Pancreas (tissue), 10 donors: ENCODE measurements around the gene FGF22. TPM values are rescaled to one million over a fixed set of nuclear protein-coding genes. Genes with fewer than 3 reads are reported as not detected.
A peak's percentile ranks its signal among the peaks of the same experiment; 100 is the strongest.

Experiments used
- ATAC-seq, 4 donors: fragments of 200-7000 bp; cut with Tn5 transposase; one replicate each; pipeline versions ENCODE4 v1.8.0 to v1.9.1; 2020; ENCODE audit warnings: mild to moderate bottlenecking in 4 of 4, moderate library complexity in 4 of 4
- DNase-seq, 6 donors: peaks; one replicate each; pipeline ENCODE4 v3.0.0-alpha.2; 2020
- FAIRE-seq: peaks from 2 replicates; lab custom pipeline; 2012; peaks lifted over from hg19 to GRCh38; lab: Jason Lieb, UNC
- H3K27ac ChIP-seq, 4 donors: fragments of 200-600 bp; sonication (generic); 1 replicate in 3 of 4; 2 replicates in 1 of 4; pipeline versions ENCODE4 v1.5.0 to v1.8.0; 2020
- H3K27me3 ChIP-seq, 4 donors: fragments of 200-600 bp; one replicate each; pipeline ENCODE4 v1.8.0; 2021
- H3K36me3 ChIP-seq, 3 donors: fragments of 200-600 bp; sonication (generic) in 1 of 3; one replicate each; pipeline versions ENCODE4 v1.5.0 to v1.8.0; 2020 to 2021
- H3K4me1 ChIP-seq, 3 donors: fragments of 200-600 bp; one replicate each; pipeline ENCODE4 v1.8.0; 2021
- H3K4me3 ChIP-seq, 4 donors: fragments of 200-600 bp; sonication (generic) in 2 of 4; one replicate each; pipeline versions ENCODE4 v1.5.0 to v1.8.0; 2020 to 2021
- H3K9me3 ChIP-seq, 4 donors: fragments of 200-600 bp; one replicate each; pipeline ENCODE4 v1.8.0; 2021
- WGBS, 2 donors: extraction: QIAGEN DNeasy Blood & Tissue Kit; methylation state at CpG; one replicate each; pipeline ENCODE4 v1.1.7; 2013; 5-methylcytosine and 5-hydroxymethylcytosine counted together
- intact Hi-C, 3 donors: fragments of 100-400 bp; cut with DNase I; formaldehyde crosslinking; loops; one replicate each; pipeline versions ENCODE4 v1.11.1 to v1.14.2; 2022
- polyA plus RNA-seq, 2 donors: library from polyadenylated mRNA; stranded (reverse); fragments of 200-250 nt; gene quantifications; one replicate each; pipeline ENCODE4 v1.2.3, GENCODE V29; 2013
- total RNA-seq, 6 donors: library from RNA; stranded (reverse); fragmentation: NEBNext Ultra II Directional in 4 of 6; extraction: Animal tissue kit (Norgen Biotek cat#: 25700) in 4 of 6; gene quantifications; one replicate each; pipeline versions ENCODE4 v1.2.1 to v1.2.4, GENCODE V29; 2021 to 2023
- TF ChIP-seq, protein P1 (sequence below), 4 donors: fragments of 200-600 bp; sonication (generic) in 3 of 4; IDR thresholded peaks; one replicate each; pipeline versions ENCODE4 v1.5.0 to v1.8.0; 2021; ENCODE audit warnings: antibody characterized with exemption in 4 of 4
- donor health status: healthy with polysubstance abuse.
- donor health status: DM: no; HTN: no; CAD: no; lungs with moderate emphysema.
- donor health status: DM: no; HTN: no; CAD: no.
- donor health status: control.
- donor health status: control.
- donor health status: Bipolar disorder and iron deficiency.
- donor health status: DM: yes; HTN: yes; CAD: no.
- donor health status: DM: no; HTN: no; CAD: no.
- donor health status: DM: no; HTN: no; CAD: no.
- donor health status: DM: yes; HTN: yes; CAD: no.

The FGF22 gene
- total and polyA plus RNA-seq, 8 donors, result 0.12 to 0.53 (median 0.24) TPM; not detected in 2

DNA sequence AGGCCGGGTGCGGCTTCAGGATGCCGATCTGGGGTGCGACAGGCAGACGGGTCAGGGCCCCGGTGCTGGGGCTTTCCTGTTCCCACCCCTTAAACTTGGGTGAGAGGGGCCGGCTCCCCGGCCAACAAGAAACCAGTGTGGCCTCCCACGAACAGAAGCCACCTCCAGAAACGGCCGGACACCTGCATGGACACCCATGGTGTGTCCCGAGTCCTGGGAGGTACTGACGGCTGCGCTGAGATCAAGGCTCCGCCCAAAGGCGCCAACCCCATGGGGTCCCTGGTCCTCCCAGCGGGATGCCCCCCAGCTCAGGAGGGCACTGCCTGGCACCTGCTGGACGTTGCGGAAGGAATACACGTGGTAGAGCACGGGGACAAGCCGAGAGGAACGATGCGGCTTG, 17.9 kb upstream of the FGF22 start:
- Histone ChIP-seq H3K9me3 (no peaks in the 10 kb centered on the region), H3K4me1 (no peaks in the 10 kb centered on the region), H3K36me3 (peaks cover 2 to 22% (median 12%) of the 10 kb centered on the region in 3 donors), H3K4me3 (no peak overlapping the region), H3K27ac (no peak overlapping the region), H3K27me3 (no peaks in the 10 kb centered on the region)
- intact Hi-C loops, result no loop called here
- ATAC-seq, result no peak
- TF ChIP-seq, protein P1, sequence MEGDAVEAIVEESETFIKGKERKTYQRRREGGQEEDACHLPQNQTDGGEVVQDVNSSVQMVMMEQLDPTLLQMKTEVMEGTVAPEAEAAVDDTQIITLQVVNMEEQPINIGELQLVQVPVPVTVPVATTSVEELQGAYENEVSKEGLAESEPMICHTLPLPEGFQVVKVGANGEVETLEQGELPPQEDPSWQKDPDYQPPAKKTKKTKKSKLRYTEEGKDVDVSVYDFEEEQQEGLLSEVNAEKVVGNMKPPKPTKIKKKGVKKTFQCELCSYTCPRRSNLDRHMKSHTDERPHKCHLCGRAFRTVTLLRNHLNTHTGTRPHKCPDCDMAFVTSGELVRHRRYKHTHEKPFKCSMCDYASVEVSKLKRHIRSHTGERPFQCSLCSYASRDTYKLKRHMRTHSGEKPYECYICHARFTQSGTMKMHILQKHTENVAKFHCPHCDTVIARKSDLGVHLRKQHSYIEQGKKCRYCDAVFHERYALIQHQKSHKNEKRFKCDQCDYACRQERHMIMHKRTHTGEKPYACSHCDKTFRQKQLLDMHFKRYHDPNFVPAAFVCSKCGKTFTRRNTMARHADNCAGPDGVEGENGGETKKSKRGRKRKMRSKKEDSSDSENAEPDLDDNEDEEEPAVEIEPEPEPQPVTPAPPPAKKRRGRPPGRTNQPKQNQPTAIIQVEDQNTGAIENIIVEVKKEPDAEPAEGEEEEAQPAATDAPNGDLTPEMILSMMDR (IDR thresholded peaks at IDR 0.05), result no peak
- FAIRE-seq, result no peak
- WGBS, 2 donors, result 93 to 96% methylated on average over 24 of the region's 24 CpGs
- peak in 1 of 6 donors; percentile 62 for DNase-seq

DNA sequence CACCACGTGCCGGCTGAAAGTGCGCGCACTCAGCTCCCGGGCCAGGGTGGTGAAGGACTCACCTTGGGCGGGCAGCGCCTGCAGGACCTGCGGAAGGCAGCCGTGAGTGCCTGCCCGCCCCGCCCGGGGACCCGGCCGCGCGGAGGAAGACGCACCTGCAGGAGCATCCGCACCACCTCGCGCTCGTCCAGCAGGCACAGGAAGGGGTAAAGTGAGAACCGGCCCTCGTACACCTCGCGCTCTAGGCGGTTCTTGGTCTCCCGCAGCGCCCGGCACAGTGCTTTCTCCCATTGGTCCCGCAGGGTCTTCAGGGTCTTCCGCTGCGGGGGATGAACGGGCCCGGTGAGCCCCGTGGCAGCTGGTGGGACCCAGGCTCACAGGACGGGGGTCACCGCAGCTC, 17.0 kb upstream of the FGF22 start:
- H3K4me1 ChIP-seq, result no peaks in the 10 kb centered on the region
- no peak for ATAC-seq
- DNase-seq, result peak in 1 of 6 donors; percentile 57
- H3K4me3 ChIP-seq, result no peak overlapping the region
- no peaks in the 10 kb centered on the region for H3K9me3 ChIP-seq
- H3K27me3 ChIP-seq, result no peaks in the 10 kb centered on the region
- TF ChIP-seq, protein P1 (IDR thresholded peaks at IDR 0.05), result no peak
- H3K27ac ChIP-seq, result no peak overlapping the region
- no peak for FAIRE-seq
- peaks cover 2 to 22% (median 12%) of the 10 kb centered on the region in 3 donors for H3K36me3 ChIP-seq
- 95 to 96% methylated on average over 36 to 37 of the region's 37 CpGs for WGBS, 2 donors
- intact Hi-C loops, result no loop called here

DNA sequence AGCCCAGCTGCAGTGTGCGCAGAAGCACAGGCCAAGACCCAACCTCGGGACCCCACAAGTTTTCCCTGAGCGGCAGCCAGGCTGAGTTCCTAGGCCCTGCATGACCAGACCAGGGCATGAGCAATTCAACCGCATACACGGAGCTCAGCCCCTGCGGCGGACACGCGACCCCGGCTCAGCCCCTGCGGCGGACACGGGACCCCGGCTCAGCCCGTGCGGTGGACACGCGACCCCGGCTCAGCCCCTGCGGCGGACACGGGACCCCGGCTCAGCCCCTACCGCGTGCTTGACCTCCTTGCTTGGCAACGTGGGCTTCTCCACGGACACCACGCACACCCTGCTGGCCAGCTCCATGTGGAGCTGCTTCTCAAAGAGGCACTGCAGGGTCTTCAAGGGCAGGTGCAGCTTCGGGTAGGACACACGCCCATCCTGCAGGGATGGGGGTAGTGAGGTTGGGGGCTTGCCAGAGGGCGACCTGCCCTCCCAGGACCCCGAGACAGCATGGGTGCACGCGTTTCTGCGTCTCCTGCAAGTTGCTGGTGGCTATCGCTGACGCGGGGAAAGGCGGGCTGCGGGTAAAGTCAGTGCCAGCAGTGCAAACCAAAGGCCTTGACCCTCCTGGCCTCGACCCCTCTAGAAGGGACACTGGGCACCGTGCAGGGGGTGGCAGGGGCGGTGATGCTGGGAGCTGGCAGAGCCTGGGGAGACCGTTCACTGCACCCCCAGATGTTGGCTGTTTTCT, 16.3 kb upstream of the FGF22 start:
- DNase-seq (peak in 1 of 6 donors; percentile 55), ATAC-seq (no peak), FAIRE-seq (no peak)
- Histone ChIP-seq H3K27ac (no peak overlapping the region), H3K36me3 (peaks cover 2 to 19% (median 8%) of the 10 kb centered on the region in 3 donors), H3K27me3 (no peaks in the 10 kb centered on the region), H3K9me3 (no peaks in the 10 kb centered on the region), H3K4me1 (no peaks in the 10 kb centered on the region), H3K4me3 (no peak overlapping the region)
- intact Hi-C loops, result no loop called here
- WGBS, 2 donors, result 92 to 94% methylated on average over 44 of the region's 44 CpGs
- TF ChIP-seq, protein P1 (IDR thresholded peaks at IDR 0.05), result no peak

DNA sequence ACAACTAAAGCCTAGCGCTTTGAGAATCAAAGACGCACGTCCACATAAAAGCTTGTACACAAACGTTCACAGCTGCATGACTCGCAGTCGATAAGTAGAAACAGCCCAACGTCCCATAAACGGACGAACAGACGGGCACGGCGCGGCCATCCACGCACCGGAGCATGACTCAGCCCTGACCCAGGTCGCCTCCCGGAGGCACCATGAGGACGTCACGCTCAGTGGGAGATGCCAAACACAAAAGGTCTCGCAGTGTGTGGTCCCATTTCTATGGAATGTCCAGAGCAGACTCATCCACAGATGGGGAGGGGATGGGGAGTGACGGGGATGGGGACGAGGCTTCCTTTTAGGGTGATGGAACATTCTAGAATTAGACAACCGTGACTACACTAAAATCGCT, 15.7 kb upstream of the FGF22 start:
- Histone ChIP-seq H3K4me3 (no peak overlapping the region), H3K9me3 (no peaks in the 10 kb centered on the region), H3K36me3 (peaks cover 0 to 12% (median 5%) of the 10 kb centered on the region in 3 donors), H3K27me3 (no peaks in the 10 kb centered on the region), H3K27ac (no peak overlapping the region), H3K4me1 (no peaks in the 10 kb centered on the region)
- FAIRE-seq (no peak), DNase-seq (no peak), ATAC-seq (no peak)
- intact Hi-C loops, result no loop called here
- 88 to 90% methylated on average over 24 of the region's 24 CpGs for WGBS, 2 donors
- TF ChIP-seq, protein P1 (IDR thresholded peaks at IDR 0.05), result no peak
